Trophoblast cell (in vitro differentiated cells and primary cell): ENCODE data around the gene TMEM196.

ENCODE experiments used
- DNase-seq, 2 donors: peaks; one replicate each; pipeline ENCODE4 v3.0.0-alpha.2; 2016
- H2AFZ ChIP-seq: 2 replicates; pipeline ENCODE4 v1.6.1; 2013; ENCODE audit warnings: low read length, moderate library complexity, mild to moderate bottlenecking; ENCODE audit not compliant: insufficient read depth, poor library complexity
- H2AK5ac ChIP-seq: 2 replicates; pipeline ENCODE4 v1.6.1; 2013; ENCODE audit warnings: mild to moderate bottlenecking, low read length
- H2BK120ac ChIP-seq: 2 replicates; pipeline ENCODE4 v1.6.1; 2013; ENCODE audit warnings: low read length, mild to moderate bottlenecking, moderate library complexity; ENCODE audit not compliant: insufficient read depth, poor library complexity
- H2BK12ac ChIP-seq: 2 replicates; pipeline ENCODE4 v1.6.1; 2013; ENCODE audit warnings: mild to moderate bottlenecking, low read length, moderate library complexity
- H2BK5ac ChIP-seq: 2 replicates; pipeline ENCODE4 v1.6.1; 2013; ENCODE audit warnings: low read length, low read depth, moderate library complexity, mild to moderate bottlenecking; ENCODE audit not compliant: poor library complexity
- H3K14ac ChIP-seq: 2 replicates; pipeline ENCODE4 v1.6.1; 2013; ENCODE audit warnings: mild to moderate bottlenecking, low read length
- H3K18ac ChIP-seq: 2 replicates; pipeline ENCODE4 v1.6.1; 2013; ENCODE audit warnings: mild to moderate bottlenecking, low read length
- H3K23ac ChIP-seq: 2 replicates; pipeline ENCODE4 v1.6.1; 2013; ENCODE audit warnings: low read length
- H3K27ac ChIP-seq: 2 replicates; pipeline ENCODE4 v1.5.1; 2013; ENCODE audit warnings: low read depth, mild to moderate bottlenecking, inconsistent platforms, low read length, moderate library complexity
- H3K27me3 ChIP-seq: 2 replicates; pipeline ENCODE4 v1.6.1; 2013; ENCODE audit warnings: inconsistent platforms, mild to moderate bottlenecking, low read length, moderate library complexity; ENCODE audit not compliant: insufficient read depth
- H3K36me3 ChIP-seq, 2 experiments: 1 replicate in 1 of 2; 2 replicates in 1 of 2; pipeline ENCODE4 v1.6.1; 2013; ENCODE audit warnings: low read length in 2 of 2, mild to moderate bottlenecking in 2 of 2, moderate library complexity in 1 of 2; ENCODE audit not compliant: insufficient read depth in 2 of 2, control insufficient read depth in 1 of 2
- H3K4ac ChIP-seq: 2 replicates; pipeline ENCODE4 v1.6.1; 2013; ENCODE audit warnings: low read depth, mild to moderate bottlenecking, low read length, moderate library complexity
- H3K4me1 ChIP-seq, 2 experiments: 1 replicate in 1 of 2; 2 replicates in 1 of 2; pipeline ENCODE4 v1.6.1; 2013; ENCODE audit warnings: low read length in 2 of 2, mild to moderate bottlenecking in 2 of 2, moderate library complexity in 1 of 2; ENCODE audit not compliant: insufficient read depth in 2 of 2, control insufficient read depth in 1 of 2
- H3K4me2 ChIP-seq: 2 replicates; pipeline ENCODE4 v1.6.1; 2013; ENCODE audit warnings: inconsistent platforms, mild to moderate bottlenecking, low read length, moderate library complexity
- H3K4me3 ChIP-seq: 2 replicates; pipeline ENCODE4 v1.5.1; 2013; ENCODE audit warnings: mild to moderate bottlenecking, low read depth, low read length, inconsistent platforms
- H3K79me1 ChIP-seq: one replicate; pipeline ENCODE4 v1.6.1; 2013; ENCODE audit warnings: low read length
- H3K79me2 ChIP-seq: 2 replicates; pipeline ENCODE4 v1.6.1; 2013; ENCODE audit warnings: low read length, mild to moderate bottlenecking; ENCODE audit not compliant: control insufficient read depth, insufficient read depth, poor library complexity
- H3K9ac ChIP-seq: 2 replicates; pipeline ENCODE4 v1.6.1; 2013; ENCODE audit warnings: mild to moderate bottlenecking, low read length
- H3K9me3 ChIP-seq: 2 replicates; pipeline ENCODE4 v1.6.1; 2013; ENCODE audit warnings: low read depth, mild to moderate bottlenecking, control low read depth, inconsistent platforms, low read length; ENCODE audit not compliant: insufficient read depth
- H4K12ac ChIP-seq: 2 replicates; pipeline ENCODE4 v1.6.1; 2013; ENCODE audit warnings: low read depth, mild to moderate bottlenecking, low read length, moderate library complexity
- H4K8ac ChIP-seq: 2 replicates; pipeline ENCODE4 v1.6.1; 2013; ENCODE audit warnings: low read depth, mild to moderate bottlenecking, low read length, moderate library complexity
- H4K91ac ChIP-seq: one replicate; pipeline ENCODE4 v1.6.1; 2013; ENCODE audit warnings: low read depth, mild to moderate bottlenecking, low read length, moderate library complexity
- WGBS: extraction: QIAGEN DNeasy Blood & Tissue Kit; methylation state at CpG from one replicate; pipeline ENCODE4 v1.1.7; 2013; ENCODE audit warnings: missing lambda C conversion rate; ENCODE audit not compliant: insufficient read length, insufficient coverage; ENCODE audit errors: extremely low coverage; 5-methylcytosine and 5-hydroxymethylcytosine counted together

Gene TMEM196

GRCh38 chr7:19728716-19729115 lies 44.7 kb downstream of the TMEM196 start:
- Histone ChIP-seq H3K4me2 (no peak overlapping the region), H2BK5ac (no peak overlapping the region), H3K79me1 (no peaks in the 10 kb centered on the region), H4K8ac (no peak overlapping the region), H3K9ac (no peak overlapping the region), H3K4me3 (no peak overlapping the region), H3K14ac (no peak overlapping the region), H3K27ac (no peak overlapping the region), H3K18ac (no peak overlapping the region), H3K9me3 (no peaks in the 10 kb centered on the region), H2BK120ac (no peak overlapping the region), H3K4me1 (no peaks in the 10 kb centered on the region), H3K23ac (no peak overlapping the region), H4K91ac (no peak overlapping the region), H4K12ac (no peak overlapping the region), H2AK5ac (no peak overlapping the region), H2AFZ (no peak overlapping the region), H3K4ac (no peak overlapping the region), H3K36me3 (no peaks in the 10 kb centered on the region), H3K27me3 (no peaks in the 10 kb centered on the region), H2BK12ac (no peak overlapping the region), H3K79me2 (no peaks in the 10 kb centered on the region)
- no peak for DNase-seq
- WGBS, result no CpG with 5 or more reads among the region's 3 CpGs

DNA sequence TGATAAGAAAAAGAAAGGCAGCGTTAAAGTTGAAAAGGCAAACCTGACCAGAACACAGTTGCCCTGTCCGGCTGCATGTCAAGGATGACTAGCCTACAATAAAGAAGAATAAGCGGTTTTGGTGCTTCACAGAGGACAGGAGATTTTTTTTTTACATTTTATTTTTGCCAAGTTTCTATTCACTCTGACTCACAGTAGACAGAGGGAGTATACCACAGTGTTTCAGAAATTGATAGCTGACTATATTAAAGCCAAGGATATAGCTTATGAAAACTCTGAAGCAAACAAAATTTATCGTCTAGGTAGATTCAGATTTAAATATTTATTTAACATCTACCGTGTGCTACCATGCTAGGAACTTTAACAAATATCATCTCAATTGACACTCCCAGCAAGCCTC lies 47.6 kb downstream of the TMEM196 start:
- Histone ChIP-seq H2AK5ac (no peak overlapping the region), H3K27me3 (no peaks in the 10 kb centered on the region), H4K12ac (no peak overlapping the region), H3K4ac (no peak overlapping the region), H2BK5ac (no peak overlapping the region), H3K4me1 (no peaks in the 10 kb centered on the region), H3K4me2 (no peak overlapping the region), H3K18ac (no peak overlapping the region), H3K14ac (no peak overlapping the region), H3K27ac (no peak overlapping the region), H4K8ac (no peak overlapping the region), H3K79me2 (no peaks in the 10 kb centered on the region), H3K23ac (no peak overlapping the region), H2BK12ac (no peak overlapping the region), H3K36me3 (no peaks in the 10 kb centered on the region), H3K4me3 (no peak overlapping the region), H3K79me1 (no peaks in the 10 kb centered on the region), H2AFZ (no peak overlapping the region), H3K9me3 (no peaks in the 10 kb centered on the region), H4K91ac (no peak overlapping the region), H2BK120ac (no peak overlapping the region), H3K9ac (no peak overlapping the region)
- DNase-seq, result no peak
- no CpG with 5 or more reads among the region's 5 CpGs for WGBS

DNA sequence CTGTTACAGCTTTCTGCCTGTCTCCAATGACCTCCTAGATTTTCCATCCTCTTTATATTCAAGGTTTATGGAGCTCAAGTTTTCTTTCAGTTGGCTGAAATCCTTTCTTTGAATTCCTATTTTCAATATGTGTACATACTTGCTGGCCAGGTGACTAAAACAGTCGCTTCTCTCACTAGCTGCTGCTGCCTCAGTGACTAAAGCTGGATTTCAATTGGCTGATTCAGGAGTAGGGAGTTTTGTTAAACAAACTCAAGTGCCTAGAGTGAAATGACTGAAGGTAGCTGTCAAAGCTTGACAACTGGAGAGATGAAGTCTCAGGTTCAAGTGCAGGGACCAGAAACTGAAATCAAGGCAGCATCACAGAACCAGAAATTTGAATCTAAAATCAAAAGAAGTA lies 57.9 kb downstream of the TMEM196 start:
- no peak overlapping the region for H2BK5ac ChIP-seq
- no peak overlapping the region for H3K23ac ChIP-seq
- H3K27ac ChIP-seq, result no peak overlapping the region
- no peaks in the 10 kb centered on the region for H3K9me3 ChIP-seq
- H3K79me1 ChIP-seq, result no peaks in the 10 kb centered on the region
- no peak overlapping the region for H3K14ac ChIP-seq
- H3K4ac ChIP-seq, result no peak overlapping the region
- H2BK12ac ChIP-seq, result no peak overlapping the region
- no peaks in the 10 kb centered on the region for H3K36me3 ChIP-seq
- no peaks in the 10 kb centered on the region for H3K27me3 ChIP-seq
- H4K8ac ChIP-seq, result no peak overlapping the region
- H3K9ac ChIP-seq, result no peak overlapping the region
- H3K18ac ChIP-seq, result no peak overlapping the region
- H2AFZ ChIP-seq, result no peak overlapping the region
- no peak overlapping the region for H3K4me2 ChIP-seq
- no peak overlapping the region for H4K12ac ChIP-seq
- no peak overlapping the region for H2BK120ac ChIP-seq
- H3K4me3 ChIP-seq, result no peak overlapping the region
- no peak overlapping the region for H4K91ac ChIP-seq
- H3K79me2 ChIP-seq, result no peaks in the 10 kb centered on the region
- no peaks in the 10 kb centered on the region for H3K4me1 ChIP-seq
- H2AK5ac ChIP-seq, result no peak overlapping the region
- no peak for DNase-seq
- no CpG with 5 or more reads among the region's 1 CpG for WGBS

DNA sequence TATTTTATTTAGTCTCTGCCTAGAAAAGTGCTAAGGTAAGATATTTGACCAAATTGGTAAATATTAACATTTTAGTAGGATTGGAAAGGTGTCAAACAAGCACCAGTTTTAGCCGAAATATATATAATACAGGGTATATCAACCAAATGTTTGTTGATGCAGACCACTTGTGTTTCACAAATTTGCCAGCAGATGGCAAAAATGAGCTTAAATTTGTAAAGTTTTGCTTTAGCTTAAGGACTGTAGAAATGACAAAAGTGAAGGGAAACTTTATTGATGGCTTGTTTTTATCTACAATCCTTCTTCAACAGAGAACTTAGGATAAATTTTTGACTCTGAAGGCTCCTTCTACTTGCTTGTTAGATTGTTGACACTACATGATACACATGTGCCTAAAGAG lies 59.7 kb downstream of the TMEM196 start:
- Histone ChIP-seq H3K9ac (no peak overlapping the region), H3K79me2 (no peaks in the 10 kb centered on the region), H3K36me3 (no peaks in the 10 kb centered on the region)

More for the DNA sequence above, 59.7 kb downstream of the TMEM196 start:
- H4K8ac ChIP-seq, result no peak overlapping the region
- no peaks in the 10 kb centered on the region for H3K27me3 ChIP-seq
- H4K91ac ChIP-seq, result no peak overlapping the region
- no peak overlapping the region for H3K18ac ChIP-seq
- no peaks in the 10 kb centered on the region for H3K9me3 ChIP-seq
- H2AFZ ChIP-seq, result no peak overlapping the region
- no peak overlapping the region for H4K12ac ChIP-seq
- H3K4ac ChIP-seq, result no peak overlapping the region
- H2AK5ac ChIP-seq, result no peak overlapping the region
- no CpG with 5 or more reads among the region's 1 CpG for WGBS
- no peak overlapping the region for H3K4me2 ChIP-seq
- H2BK5ac ChIP-seq, result no peak overlapping the region
- H3K79me1 ChIP-seq, result no peaks in the 10 kb centered on the region
- no peak overlapping the region for H3K14ac ChIP-seq
- H3K23ac ChIP-seq, result no peak overlapping the region
- peak; percentile 41 to 88 for DNase-seq
- H3K4me1 ChIP-seq, result no peaks in the 10 kb centered on the region
- H3K27ac ChIP-seq, result no peak overlapping the region
- no peak overlapping the region for H3K4me3 ChIP-seq
- H2BK120ac ChIP-seq, result no peak overlapping the region
- no peak overlapping the region for H2BK12ac ChIP-seq
